ENCODE measurements around the gene NADSYN1.

NADSYN1 gene

GRCh38 chr11:71474141-71474770 lies 21.3 kb downstream of the NADSYN1 start:
- TF ChIP-seq RAD21 (IDR thresholded peaks at IDR 0.05; ENCODE audit: low read depth) = no peak
- TF ChIP-seq TCF12 (IDR thresholded peaks at IDR 0.05; ENCODE audit: low read depth) = no peak
- no peak for TF ChIP-seq CEBPB (IDR thresholded peaks at IDR 0.05)
- no peak for TF ChIP-seq ZBTB7A (IDR thresholded peaks at IDR 0.05; ENCODE audit: low read depth)
- no peak for TF ChIP-seq REST (IDR thresholded peaks at IDR 0.05; ENCODE audit: low read depth)
- TF ChIP-seq TAF1 (IDR thresholded peaks at IDR 0.05; ENCODE audit: low read depth) = no peak
- TF ChIP-seq YY1 (IDR thresholded peaks at IDR 0.05; ENCODE audit: low read depth) = no peak
- TF ChIP-seq USF1 (IDR thresholded peaks at IDR 0.05) = no peak
- no peak for TF ChIP-seq EGR1 (IDR thresholded peaks at IDR 0.05)
- TF ChIP-seq NFIC (IDR thresholded peaks at IDR 0.05) = no peak
- no peak for TF ChIP-seq MAX (IDR thresholded peaks at IDR 0.05)

GRCh38 chr11:71474771-71475483 lies 21.9 kb downstream of the NADSYN1 start:
- no peak for TF ChIP-seq EP300 (IDR thresholded peaks at IDR 0.05; ENCODE audit: borderline replicate concordance)
- TF ChIP-seq TCF12 (IDR thresholded peaks at IDR 0.05; ENCODE audit: low read depth) = no peak
- TF ChIP-seq RAD21 (IDR thresholded peaks at IDR 0.05; ENCODE audit: low read depth) = no peak
- no peak for TF ChIP-seq REST (IDR thresholded peaks at IDR 0.05; ENCODE audit: low read depth)
- no peak for TF ChIP-seq TEAD4 (IDR thresholded peaks at IDR 0.05)
- no peak for TF ChIP-seq FOXM1 (IDR thresholded peaks at IDR 0.05; ENCODE audit: borderline replicate concordance, low read depth)
- TF ChIP-seq NFIC (IDR thresholded peaks at IDR 0.05) = no peak
- TF ChIP-seq TAF1 (IDR thresholded peaks at IDR 0.05; ENCODE audit: low read depth) = no peak
- no peak for TF ChIP-seq CEBPB (IDR thresholded peaks at IDR 0.05)
- TF ChIP-seq EGR1 (IDR thresholded peaks at IDR 0.05) = no peak

- TF ChIP-seq EGR1 (IDR thresholded peaks at IDR 0.05) (no peak), RAD21 (IDR thresholded peaks at IDR 0.05; ENCODE audit: low read depth) (no peak), YY1 (IDR thresholded peaks at IDR 0.05; ENCODE audit: low read depth) (no peak), EP300 (IDR thresholded peaks at IDR 0.05; ENCODE audit: borderline replicate concordance) (no peak), NFIC (IDR thresholded peaks at IDR 0.05) (no peak), TEAD4 (IDR thresholded peaks at IDR 0.05) (no peak), ZBTB7A (IDR thresholded peaks at IDR 0.05; ENCODE audit: low read depth) (no peak), USF1 (IDR thresholded peaks at IDR 0.05) (no peak), MAX (IDR thresholded peaks at IDR 0.05) (no peak), TCF12 (IDR thresholded peaks at IDR 0.05; ENCODE audit: low read depth) (no peak), CREB1 (IDR thresholded peaks at IDR 0.05; ENCODE audit: low read depth) (no peak), FOXM1 (IDR thresholded peaks at IDR 0.05; ENCODE audit: borderline replicate concordance, low read depth) (no peak), TAF1 (IDR thresholded peaks at IDR 0.05; ENCODE audit: low read depth) (no peak), CEBPB (IDR thresholded peaks at IDR 0.05) (no peak)
Measured at GRCh38 chr11:71476031-71476430, 23.0 kb downstream of the NADSYN1 start.

- TF ChIP-seq YY1 (IDR thresholded peaks at IDR 0.05; ENCODE audit: low read depth) (no peak), CEBPB (IDR thresholded peaks at IDR 0.05) (no peak), CREB1 (IDR thresholded peaks at IDR 0.05; ENCODE audit: low read depth) (no peak), TCF12 (IDR thresholded peaks at IDR 0.05; ENCODE audit: low read depth) (no peak), USF1 (IDR thresholded peaks at IDR 0.05) (no peak), FOXM1 (IDR thresholded peaks at IDR 0.05; ENCODE audit: borderline replicate concordance, low read depth) (no peak), TAF1 (IDR thresholded peaks at IDR 0.05; ENCODE audit: low read depth) (no peak), EP300 (IDR thresholded peaks at IDR 0.05; ENCODE audit: borderline replicate concordance) (no peak), TEAD4 (IDR thresholded peaks at IDR 0.05) (no peak), RAD21 (IDR thresholded peaks at IDR 0.05; ENCODE audit: low read depth) (no peak), ZBTB7A (IDR thresholded peaks at IDR 0.05; ENCODE audit: low read depth) (no peak), MAX (IDR thresholded peaks at IDR 0.05) (no peak), REST (IDR thresholded peaks at IDR 0.05; ENCODE audit: low read depth) (no peak), NFIC (IDR thresholded peaks at IDR 0.05) (no peak), EGR1 (IDR thresholded peaks at IDR 0.05) (no peak)
Measured at GRCh38 chr11:71476926-71477640, 24.1 kb downstream of the NADSYN1 start.

All from Ishikawa (cell line).